ENCODE data around the gene FOXA1.
A peak's percentile ranks its signal among the peaks of the same experiment; 100 is the strongest.

The FOXA1 gene

DNA sequence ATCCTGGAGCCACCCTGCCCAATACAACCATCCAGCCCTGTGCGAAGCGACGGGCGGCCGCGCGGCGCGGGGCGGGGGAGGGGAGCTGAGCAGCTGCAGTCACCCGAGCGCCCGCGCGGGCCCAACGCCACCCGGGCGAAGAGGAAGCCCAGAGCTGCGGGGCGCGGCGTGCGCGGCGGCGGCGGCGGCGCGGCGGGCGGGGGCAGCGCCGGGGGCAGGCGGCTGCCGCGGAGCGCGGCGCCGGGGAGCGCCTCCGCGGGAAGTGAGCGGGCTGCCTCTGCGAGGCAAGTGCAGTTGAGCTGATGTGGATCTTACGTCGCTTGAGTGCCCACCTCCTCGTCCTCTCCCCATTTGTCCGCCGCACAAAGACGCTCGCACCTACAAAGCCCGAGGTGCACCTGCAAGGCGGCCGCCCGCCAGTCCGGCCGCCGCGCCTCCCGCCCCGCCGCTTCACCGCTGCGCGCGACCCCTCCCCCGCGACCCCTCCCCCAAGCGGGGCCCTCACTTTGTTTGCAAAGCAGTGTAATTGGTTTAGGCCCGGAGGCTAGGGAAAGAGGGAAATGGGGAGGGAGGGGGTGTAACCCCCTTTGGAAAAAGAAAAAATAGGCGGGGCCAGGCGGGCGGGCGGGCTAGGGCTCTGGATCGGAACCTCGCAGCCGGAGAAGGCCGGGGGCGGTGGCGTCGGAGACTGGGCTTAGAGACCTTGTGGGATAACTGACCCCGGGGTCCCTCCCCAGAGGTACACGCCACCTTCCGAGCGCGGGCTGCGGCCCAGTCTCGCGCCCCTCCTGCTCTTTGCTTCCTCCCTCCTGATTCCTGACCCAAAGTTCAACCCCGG is at the start of gene FOXA1, which contains the start of gene TTC6:
FOXA1 (minus strand) TSS at position 279 of the 838 bp plus-strand sequence; CDS start at position 2, 277 bp downstream.
TTC6 (plus strand) TSS at position 659 of the 838 bp plus-strand sequence. CDS start 26,436 bp downstream, outside the sequence.
- no peak for TF ChIP-seq CTCF (conservative IDR thresholded peaks at IDR 0.05; ENCODE audit: low read depth, low read length)
- peak within 1 kb of the TSS; percentile 44 for H3K4me3 ChIP-seq (ENCODE audit: low read length)
- no peak for DNase-seq (ENCODE audit: low read depth)

GRCh38 chr14:37643701-37644100 is 48.7 kb upstream of the FOXA1 start:
- no peak overlapping the region for H3K4me3 ChIP-seq (ENCODE audit: low read length)
- DNase-seq (ENCODE audit: low read depth), result no peak
- TF ChIP-seq CTCF (conservative IDR thresholded peaks at IDR 0.05; ENCODE audit: low read depth, low read length), result no peak

GRCh38 chr14:37642125-37642524 is 47.1 kb upstream of the FOXA1 start:
- no peak for TF ChIP-seq CTCF (conservative IDR thresholded peaks at IDR 0.05; ENCODE audit: low read depth, low read length)
- H3K4me3 ChIP-seq (ENCODE audit: low read length), result no peak overlapping the region
- DNase-seq (ENCODE audit: low read depth), result no peak

DNA sequence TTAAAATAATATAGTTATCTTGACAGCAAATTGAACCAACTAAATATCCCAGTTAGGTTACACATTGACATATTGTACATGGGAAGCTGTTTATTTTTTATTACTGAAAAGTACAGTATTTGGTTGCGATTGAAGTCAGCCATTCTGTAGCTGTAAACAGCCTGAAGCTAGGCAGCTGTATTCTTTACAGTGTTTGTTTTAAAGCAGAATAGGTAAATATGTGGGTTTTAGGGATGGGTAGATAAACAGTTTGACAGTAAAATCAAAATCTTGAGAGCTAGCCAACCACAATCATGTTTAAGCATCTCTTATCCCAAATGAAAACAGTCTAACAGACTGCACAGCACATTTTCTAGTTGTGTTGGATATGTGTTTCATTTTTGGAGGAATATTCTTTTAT is 46.1 kb upstream of the FOXA1 start:
- H3K4me3 ChIP-seq (ENCODE audit: low read length), result no peak overlapping the region
- no peak for TF ChIP-seq CTCF (conservative IDR thresholded peaks at IDR 0.05; ENCODE audit: low read depth, low read length)
- no peak for DNase-seq (ENCODE audit: low read depth)

- no peak for DNase-seq (ENCODE audit: low read depth)
- no peak overlapping the region for H3K4me3 ChIP-seq (ENCODE audit: low read length)
- no peak for TF ChIP-seq CTCF (conservative IDR thresholded peaks at IDR 0.05; ENCODE audit: low read depth, low read length)
Observed at GRCh38 chr14:37638599-37638998, 43.5 kb upstream of the FOXA1 start.

- H3K4me3 ChIP-seq (ENCODE audit: low read length), result no peak overlapping the region
- no peak for TF ChIP-seq CTCF (conservative IDR thresholded peaks at IDR 0.05; ENCODE audit: low read depth, low read length)
- no peak for DNase-seq (ENCODE audit: low read depth)
Observed at GRCh38 chr14:37637341-37637740, 42.3 kb upstream of the FOXA1 start.
